DMS114 treated with DMSO at 0.1 percent for 48 hours (cell line): Measurements from ENCODE around the gene SIGLEC7.

Experiments
- DNase-seq: peaks from one replicate; lab custom pipeline; 2025; ENCODE audit not compliant: unreplicated experiment; lab: John Stamatoyannopoulos, UW

SIGLEC7 gene

GRCh38 chr19:51116736-51117286 lies 25.3 kb upstream of the SIGLEC7 start:
- no peak for DNase-seq

- DNase-seq, result no peak
These were observed 23.0 kb upstream of the SIGLEC7 start for GRCh38 chr19:51119101-51119500.

GRCh38 chr19:51119611-51120010 lies 22.5 kb upstream of the SIGLEC7 start:
- DNase-seq, result no peak

- no peak for DNase-seq
These were observed 21.9 kb upstream of the SIGLEC7 start for GRCh38 chr19:51120160-51120559.

GRCh38 chr19:51121257-51121656 lies 20.8 kb upstream of the SIGLEC7 start:
- DNase-seq, result no peak

GRCh38 chr19:51122112-51122981 lies 19.8 kb upstream of the SIGLEC7 start:
- no peak for DNase-seq

- DNase-seq, result no peak
These were observed 18.7 kb upstream of the SIGLEC7 start for GRCh38 chr19:51123381-51123800.

GRCh38 chr19:51123802-51124201 lies 18.3 kb upstream of the SIGLEC7 start:
- DNase-seq, result no peak

- DNase-seq, result no peak
These were observed 17.9 kb upstream of the SIGLEC7 start for GRCh38 chr19:51124216-51124615.

GRCh38 chr19:51124729-51125128 lies 17.4 kb upstream of the SIGLEC7 start, which contains the start of gene SIGLEC9:
Gene SIGLEC9 (plus strand): TSS chr19:51124906. CDS start chr19:51124975, 69 bp downstream.
- no peak for DNase-seq

GRCh38 chr19:51125421-51126075 lies 16.6 kb upstream of the SIGLEC7 start:
- no peak for DNase-seq

GRCh38 chr19:51127032-51127431 lies 15.1 kb upstream of the SIGLEC7 start:
- no peak for DNase-seq

GRCh38 chr19:51127755-51128154 lies 14.3 kb upstream of the SIGLEC7 start:
- DNase-seq, result no peak

- DNase-seq, result no peak
These were observed 13.9 kb upstream of the SIGLEC7 start for GRCh38 chr19:51128227-51128626.

GRCh38 chr19:51129716-51130115 lies 12.4 kb upstream of the SIGLEC7 start:
- DNase-seq, result no peak

- no peak for DNase-seq
These were observed 10.1 kb upstream of the SIGLEC7 start for GRCh38 chr19:51131780-51132680.

- no peak for DNase-seq
These were observed 7.1 kb upstream of the SIGLEC7 start for GRCh38 chr19:51135004-51135403.

- DNase-seq, result no peak
These were observed 5.9 kb upstream of the SIGLEC7 start for GRCh38 chr19:51135986-51136762.

GRCh38 chr19:51136851-51137551 lies 5.1 kb upstream of the SIGLEC7 start:
- no peak for DNase-seq
